MM.1S (cell line): ENCODE data around the gene MYLK4.

Experiments used
- DNase-seq: peaks from one replicate; pipeline ENCODE4 v3.0.0-alpha.2; 2015
- H2AFZ ChIP-seq: fragments of 300-600 bp; sonication (generic); 2 replicates; pipeline ENCODE4 v1.6.0; 2016; ENCODE audit warnings: antibody characterized with exemption, low read length
- H3F3A ChIP-seq: fragments of 300-600 bp; sonication (generic); 2 replicates; pipeline ENCODE4 v1.6.1; 2016; ENCODE audit warnings: mild to moderate bottlenecking, antibody characterized with exemption, low read length, moderate library complexity, mixed read lengths; ENCODE audit not compliant: insufficient read depth
- H3K27ac ChIP-seq: fragments of 300-600 bp; sonication (generic); 2 replicates; pipeline ENCODE4 v1.5.1; 2016; ENCODE audit warnings: mild to moderate bottlenecking, low read length
- H3K27me3 ChIP-seq: fragments of 300-600 bp; sonication (generic); replicated peaks from 2 replicates; pipeline ENCODE4 v1.6.0; 2016; ENCODE audit warnings: low read length; ENCODE audit not compliant: insufficient read depth
- H3K36me3 ChIP-seq: fragments of 300-600 bp; sonication (generic); replicated peaks from 2 replicates; pipeline ENCODE4 v1.6.1; 2016; ENCODE audit warnings: mild to moderate bottlenecking, low read length, mixed read lengths; ENCODE audit not compliant: insufficient read depth
- H3K4me1 ChIP-seq: fragments of 300-600 bp; sonication (generic); 2 replicates; pipeline ENCODE4 v1.6.1; 2016; ENCODE audit warnings: low read length, mixed read lengths
- H3K4me2 ChIP-seq: fragments of 300-600 bp; sonication (generic); 2 replicates; pipeline ENCODE4 v1.6.0; 2016; ENCODE audit warnings: low read depth, low read length
- H3K4me3 ChIP-seq: fragments of 300-600 bp; sonication (generic); 2 replicates; pipeline ENCODE4 v1.5.1; 2016; ENCODE audit warnings: low read length, mixed read lengths
- H3K79me2 ChIP-seq: fragments of 300-600 bp; sonication (generic); 2 replicates; pipeline ENCODE4 v1.6.1; 2016; ENCODE audit warnings: mixed run types, low read length, mixed read lengths
- H3K9ac ChIP-seq: fragments of 300-600 bp; sonication (generic); 2 replicates; pipeline ENCODE4 v1.6.1; 2016; ENCODE audit warnings: low read length, mixed read lengths
- H3K9me2 ChIP-seq: fragments of 300-600 bp; sonication (generic); replicated peaks from 2 replicates; pipeline ENCODE4 v1.6.1; 2016; ENCODE audit warnings: mild to moderate bottlenecking, low read length, mixed read lengths; ENCODE audit not compliant: insufficient read depth
- H3K9me3 ChIP-seq: fragments of 300-600 bp; sonication (generic); replicated peaks from 2 replicates; pipeline ENCODE4 v1.6.1; 2016; ENCODE audit warnings: mild to moderate bottlenecking, low read length, mixed read lengths; ENCODE audit not compliant: insufficient read depth
- H4K20me1 ChIP-seq: fragments of 300-600 bp; sonication (generic); 2 replicates; pipeline ENCODE4 v1.6.1; 2016; ENCODE audit warnings: mild to moderate bottlenecking, low read length, moderate library complexity, mixed read lengths; ENCODE audit not compliant: insufficient read depth
- CTCF ChIP-seq: fragments of 300-600 bp; sonication (generic); IDR thresholded peaks from 2 replicates; pipeline ENCODE4 v1.5.1; 2016; ENCODE audit warnings: antibody characterized with exemption, low read length, mixed read lengths
- EZH2 ChIP-seq: fragments of 300-600 bp; sonication (generic); optimal IDR thresholded peaks from 2 replicates; pipeline ENCODE3; 2017; ENCODE audit warnings: low read depth, mild to moderate bottlenecking, antibody characterized with exemption, low read length, mixed read lengths
- EZH2phosphoT487 ChIP-seq: fragments of 300-600 bp; sonication (generic); IDR thresholded peaks from 2 replicates; pipeline ENCODE4 v1.6.1; 2018; ENCODE audit warnings: antibody characterized with exemption, low read length

The MYLK4 gene

GRCh38 chr6:2760882-2761842 is 10.4 kb upstream of the MYLK4 start:
- H3F3A ChIP-seq: peaks cover 8% of the 10 kb centered on the region
- H3K27me3 ChIP-seq: no peaks in the 10 kb centered on the region
- H3K36me3 ChIP-seq: no peaks in the 10 kb centered on the region
- no peaks in the 10 kb centered on the region for H3K9me3 ChIP-seq
- H3K9me2 ChIP-seq: no peaks in the 10 kb centered on the region
- no peak for DNase-seq
- H3K27ac ChIP-seq: no peak overlapping the region
- no peak overlapping the region for H2AFZ ChIP-seq
- H3K9ac ChIP-seq: no peak overlapping the region
- 0 out of 2 replicates have a peak, but pooled peaks cover 5% of the 10 kb centered on the region for H3K4me1 ChIP-seq
- H3K79me2 ChIP-seq: peaks cover 2% of the 10 kb centered on the region
- no peak overlapping the region for H3K4me2 ChIP-seq
- no peak overlapping the region for H3K4me3 ChIP-seq
- no peak for TF ChIP-seq EZH2phosphoT487
- TF ChIP-seq CTCF: peak; percentile 55
- H4K20me1 ChIP-seq: no peaks in the 10 kb centered on the region

GRCh38 chr6:2758980-2759379 is 8.3 kb upstream of the MYLK4 start:
- no peaks in the 10 kb centered on the region for H3K9me3 ChIP-seq
- no peak overlapping the region for H3K4me2 ChIP-seq
- no peak for TF ChIP-seq CTCF
- no peak for TF ChIP-seq EZH2phosphoT487
- TF ChIP-seq EZH2: no peak
- no peaks in the 10 kb centered on the region for H3F3A ChIP-seq
- no peaks in the 10 kb centered on the region for H4K20me1 ChIP-seq
- no peak for DNase-seq
- no peak overlapping the region for H3K27ac ChIP-seq
- H3K4me3 ChIP-seq: no peak overlapping the region
- no peaks in the 10 kb centered on the region for H3K27me3 ChIP-seq
- H3K36me3 ChIP-seq: no peaks in the 10 kb centered on the region
- H3K9me2 ChIP-seq: no peaks in the 10 kb centered on the region
- H3K9ac ChIP-seq: no peak overlapping the region
- H3K4me1 ChIP-seq: 0 out of 2 replicates have a peak, but pooled peaks cover under 1% of the 10 kb centered on the region
- no peaks in the 10 kb centered on the region for H3K79me2 ChIP-seq
- no peak overlapping the region for H2AFZ ChIP-seq

GRCh38 chr6:2756687-2757224 is 6.0 kb upstream of the MYLK4 start:
- H3K4me1 ChIP-seq: no peaks in the 10 kb centered on the region
- no peaks in the 10 kb centered on the region for H3K36me3 ChIP-seq
- no peaks in the 10 kb centered on the region for H3F3A ChIP-seq
- H3K4me3 ChIP-seq: no peak overlapping the region
- H3K27ac ChIP-seq: no peak overlapping the region
- H3K79me2 ChIP-seq: no peaks in the 10 kb centered on the region
- TF ChIP-seq CTCF (no peak), EZH2phosphoT487 (no peak), EZH2 (no peak)
- DNase-seq: no peak
- H3K9ac ChIP-seq: no peak overlapping the region
- no peaks in the 10 kb centered on the region for H3K9me3 ChIP-seq
- H3K27me3 ChIP-seq: no peaks in the 10 kb centered on the region
- no peak overlapping the region for H2AFZ ChIP-seq
- no peaks in the 10 kb centered on the region for H4K20me1 ChIP-seq
- H3K9me2 ChIP-seq: no peaks in the 10 kb centered on the region
- H3K4me2 ChIP-seq: no peak overlapping the region
